ENCODE data around the gene SDK2.

The SDK2 gene

GRCh38 chr17:73634629-73635028 is 9.6 kb downstream of the SDK2 start:
- no peak for DNase-seq (ENCODE audit: low read depth in 2 of 2)

- no peak for DNase-seq (ENCODE audit: low read depth in 2 of 2)
Measured at GRCh38 chr17:73633736-73634135, 10.5 kb downstream of the SDK2 start.

GRCh38 chr17:73632513-73632912 is 11.7 kb downstream of the SDK2 start:
- DNase-seq (ENCODE audit: low read depth in 2 of 2): no peak

GRCh38 chr17:73630965-73631595 is 13.2 kb downstream of the SDK2 start:
- DNase-seq (ENCODE audit: low read depth in 2 of 2): no peak

- DNase-seq (ENCODE audit: low read depth in 2 of 2): no peak
Measured at GRCh38 chr17:73630531-73630930, 13.7 kb downstream of the SDK2 start.

- DNase-seq (ENCODE audit: low read depth in 2 of 2): no peak
Measured at GRCh38 chr17:73628642-73629552, 15.3 kb downstream of the SDK2 start.

- DNase-seq (ENCODE audit: low read depth in 2 of 2): no peak
Measured at GRCh38 chr17:73625991-73626673, 18.1 kb downstream of the SDK2 start.

- DNase-seq (ENCODE audit: low read depth in 2 of 2): no peak
Measured at GRCh38 chr17:73625006-73625405, 19.2 kb downstream of the SDK2 start.

GRCh38 chr17:73624496-73624988 is 19.7 kb downstream of the SDK2 start:
- DNase-seq (ENCODE audit: low read depth in 2 of 2): no peak

GRCh38 chr17:73623818-73624217 is 20.4 kb downstream of the SDK2 start:
- no peak for DNase-seq (ENCODE audit: low read depth in 2 of 2)

- DNase-seq (ENCODE audit: low read depth in 2 of 2): no peak
Measured at GRCh38 chr17:73623247-73623646, 21.0 kb downstream of the SDK2 start.

- DNase-seq (ENCODE audit: low read depth in 2 of 2): no peak
Measured at GRCh38 chr17:73622381-73622780, 21.9 kb downstream of the SDK2 start.

- DNase-seq (ENCODE audit: low read depth in 2 of 2): no peak
Measured at GRCh38 chr17:73621685-73622084, 22.6 kb downstream of the SDK2 start.

GRCh38 chr17:73620414-73620813 is 23.8 kb downstream of the SDK2 start:
- no peak for DNase-seq (ENCODE audit: low read depth in 2 of 2)

- no peak for DNase-seq (ENCODE audit: low read depth in 2 of 2)
Measured at GRCh38 chr17:73617501-73617900, 26.7 kb downstream of the SDK2 start.

- no peak for DNase-seq (ENCODE audit: low read depth in 2 of 2)
Measured at GRCh38 chr17:73616873-73617404, 27.3 kb downstream of the SDK2 start.

- no peak for DNase-seq (ENCODE audit: low read depth in 2 of 2)
Measured at GRCh38 chr17:73616120-73616872, 27.9 kb downstream of the SDK2 start.

- DNase-seq (ENCODE audit: low read depth in 2 of 2): no peak
Measured at GRCh38 chr17:73614256-73614655, 30.0 kb downstream of the SDK2 start.

- DNase-seq (ENCODE audit: low read depth in 2 of 2): no peak
Measured at GRCh38 chr17:73613271-73614233, 30.7 kb downstream of the SDK2 start.

GRCh38 chr17:73612031-73612472 is 32.2 kb downstream of the SDK2 start:
- DNase-seq (ENCODE audit: low read depth in 2 of 2): no peak

All from activated CD4-positive, alpha-beta T cell treated with anti-CD3 and anti-CD28 coated beads for 24 hours (primary cell).